ENCODE results near the gene TOR3A. TPM values are rescaled to one million over a fixed set of nuclear protein-coding genes. Genes with fewer than 3 reads are reported as not detected.
A peak's percentile ranks its signal among the peaks of the same experiment; 100 is the strongest.

TOR3A gene
- total and polyA plus RNA-seq, 2 of the 13 experiments (the other 11 are each of a cell fraction or from before 2014, with no cell fraction given), result 14.7 to 28.4 TPM

DNA sequence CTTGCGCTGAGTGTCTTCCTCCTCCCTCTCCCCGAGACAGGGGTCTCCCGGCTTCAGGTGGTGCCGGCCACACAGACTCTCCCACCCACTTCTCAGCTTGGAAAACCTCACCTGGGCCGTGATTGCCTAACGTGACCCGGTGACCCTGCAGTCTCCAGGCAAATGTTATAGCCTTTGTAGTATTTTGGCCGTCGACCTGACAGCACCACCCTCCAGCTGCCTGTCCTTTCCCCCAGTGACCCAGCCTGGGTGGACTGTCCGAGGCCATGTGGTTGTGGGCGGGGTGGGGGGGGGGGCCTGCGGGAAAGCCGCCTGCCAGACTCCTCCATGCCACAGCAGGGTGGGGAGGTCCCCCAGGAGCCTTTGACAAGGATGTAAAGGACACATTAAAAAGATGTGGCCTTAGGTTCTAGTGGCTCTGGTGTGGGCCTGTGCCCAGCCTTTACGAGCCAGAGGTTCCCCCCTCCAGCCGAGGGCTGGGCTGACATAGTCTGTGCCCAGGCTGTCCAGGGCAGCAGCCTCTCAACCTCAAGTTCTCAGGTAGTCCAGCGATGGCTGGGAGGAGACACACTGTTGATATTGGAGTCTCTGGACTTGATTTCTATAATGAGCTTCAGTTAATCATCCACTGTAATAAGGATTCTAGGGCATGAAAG, 8.1 kb downstream of the TOR3A start (continued):
- peak; percentile 59 for TF ChIP-seq ARID5B (CRISPR knock-in tag; IDR thresholded peaks at IDR 0.05)
- TF ChIP-seq TGIF2 (CRISPR knock-in tag; IDR thresholded peaks at IDR 0.05), result 0 out of 2 replicates have a peak, but pooled peaks have one; percentile 41
- TF ChIP-seq ETV6 (CRISPR knock-in tag; conservative IDR thresholded peaks at IDR 0.05), result no peak
- TF ChIP-seq NCOR1 (IDR thresholded peaks at IDR 0.05; ENCODE audit: borderline replicate concordance, low read length), result no peak
- TF ChIP-seq ZNF615 (CRISPR knock-in tag; IDR thresholded peaks at IDR 0.05; ENCODE audit: borderline replicate concordance), result no peak
- peak; percentile 44 for TF ChIP-seq AGO2 (optimal IDR thresholded peaks at IDR 0.05; ENCODE audit: low read depth, low read length)
- TF ChIP-seq ZNF180 (CRISPR knock-in tag; IDR thresholded peaks at IDR 0.05; ENCODE audit: borderline replicate concordance, low read depth), result no peak
- TF ChIP-seq SP2 (CRISPR knock-in tag; IDR thresholded peaks at IDR 0.05), result no peak
- no peak for TF ChIP-seq ZNF326 (CRISPR knock-in tag; IDR thresholded peaks at IDR 0.05; ENCODE audit: borderline replicate concordance)
- TF ChIP-seq RXRB (CRISPR knock-in tag; IDR thresholded peaks at IDR 0.05; ENCODE audit: borderline replicate concordance), result peak; percentile 87
- peak; percentile 22; the same call in 1 of the 2 replicates for TF ChIP-seq FOSL2 (CRISPR knock-in tag; IDR thresholded peaks at IDR 0.05)
- TF ChIP-seq CEBPB (IDR thresholded peaks at IDR 0.05; ENCODE audit: borderline replicate concordance, low read depth, low read length), result peak; percentile 77; the same call in 1 of the 2 replicates
- TF ChIP-seq, protein P1, sequence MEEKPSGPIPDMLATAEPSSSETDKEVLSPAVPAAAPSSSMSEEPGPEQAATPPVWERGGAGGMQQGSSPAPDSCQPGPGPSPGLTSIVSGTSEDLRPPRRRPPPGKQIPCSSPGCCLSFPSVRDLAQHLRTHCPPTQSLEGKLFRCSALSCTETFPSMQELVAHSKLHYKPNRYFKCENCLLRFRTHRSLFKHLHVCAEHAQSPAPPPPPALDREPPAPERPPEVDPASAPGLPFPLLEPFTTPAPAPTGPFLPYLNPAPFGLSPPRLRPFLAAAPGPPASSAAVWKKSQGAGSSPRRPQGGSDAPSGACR (CRISPR knock-in tag; IDR thresholded peaks at IDR 0.05), result 0 out of 2 replicates have a peak, but pooled peaks have one; percentile 24
- TF ChIP-seq PCBP1 (IDR thresholded peaks at IDR 0.05; ENCODE audit: borderline replicate concordance, low read depth, low read length), result no peak
- TF ChIP-seq ZNF740 (CRISPR knock-in tag; IDR thresholded peaks at IDR 0.05), result peak; percentile 58; the same call in 1 of the 2 replicates
- TF ChIP-seq ZNF629 (CRISPR knock-in tag; conservative IDR thresholded peaks at IDR 0.05), result peak; percentile 85
- TF ChIP-seq GFI1 (CRISPR knock-in tag; IDR thresholded peaks at IDR 0.05; ENCODE audit: borderline replicate concordance), result peak; percentile 67
- TF ChIP-seq REXO4 (CRISPR knock-in tag; IDR thresholded peaks at IDR 0.05; ENCODE audit: borderline replicate concordance), result no peak
- no peak for TF ChIP-seq GABPB1 (CRISPR knock-in tag; IDR thresholded peaks at IDR 0.05)
- TF ChIP-seq ZNF496 (CRISPR knock-in tag; IDR thresholded peaks at IDR 0.05; ENCODE audit: insufficient replicate concordance), result no peak
- peak; percentile 53 to 85 for TF ChIP-seq NR2F1 (CRISPR knock-in tag; IDR thresholded peaks at IDR 0.05)

Data from HepG2 (cell line).